ENCODE measurements around the gene PMPCA.

The PMPCA gene, protein sequence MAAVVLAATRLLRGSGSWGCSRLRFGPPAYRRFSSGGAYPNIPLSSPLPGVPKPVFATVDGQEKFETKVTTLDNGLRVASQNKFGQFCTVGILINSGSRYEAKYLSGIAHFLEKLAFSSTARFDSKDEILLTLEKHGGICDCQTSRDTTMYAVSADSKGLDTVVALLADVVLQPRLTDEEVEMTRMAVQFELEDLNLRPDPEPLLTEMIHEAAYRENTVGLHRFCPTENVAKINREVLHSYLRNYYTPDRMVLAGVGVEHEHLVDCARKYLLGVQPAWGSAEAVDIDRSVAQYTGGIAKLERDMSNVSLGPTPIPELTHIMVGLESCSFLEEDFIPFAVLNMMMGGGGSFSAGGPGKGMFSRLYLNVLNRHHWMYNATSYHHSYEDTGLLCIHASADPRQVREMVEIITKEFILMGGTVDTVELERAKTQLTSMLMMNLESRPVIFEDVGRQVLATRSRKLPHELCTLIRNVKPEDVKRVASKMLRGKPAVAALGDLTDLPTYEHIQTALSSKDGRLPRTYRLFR

DNA sequence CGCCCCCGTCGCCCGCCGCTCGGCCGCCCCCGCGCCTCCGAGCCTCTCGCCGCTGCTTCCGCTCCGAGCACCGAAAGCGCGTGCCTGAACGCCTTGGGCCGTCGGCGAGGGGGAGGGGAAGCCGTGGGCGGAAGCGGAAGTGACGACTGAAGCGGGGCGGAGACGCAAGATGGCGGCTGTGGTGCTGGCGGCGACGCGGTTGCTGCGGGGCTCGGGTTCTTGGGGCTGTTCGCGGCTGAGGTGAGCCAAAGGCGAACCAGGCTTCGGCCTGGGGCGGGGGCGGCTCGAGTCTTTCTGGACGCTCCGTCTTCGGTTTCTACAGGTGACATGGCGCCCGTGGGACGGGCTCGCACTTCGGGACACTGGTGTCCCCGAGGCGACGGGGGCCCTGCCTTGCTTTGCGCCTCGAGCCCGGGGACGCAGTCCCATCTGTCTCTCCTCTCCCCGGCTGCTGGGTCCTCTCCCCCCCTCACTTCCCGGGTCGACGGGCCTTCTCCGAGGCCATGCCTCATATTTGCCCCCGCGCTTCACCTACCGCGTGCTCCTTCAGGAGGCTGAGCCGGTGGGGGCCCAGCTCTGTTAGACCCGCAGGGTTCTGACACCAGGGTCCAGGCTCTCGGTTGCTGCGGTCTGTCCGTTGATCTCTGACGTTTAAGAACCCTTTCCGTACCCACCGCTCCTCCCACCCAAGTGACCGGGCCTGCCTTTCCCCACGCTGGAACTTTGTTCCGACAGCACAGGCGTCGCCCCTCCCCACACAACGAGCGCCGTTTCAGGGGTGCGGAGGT lies at the start of gene PMPCA, which contains the start of gene ENTR1:
PMPCA (plus strand) TSS at position 159 of the 788 bp plus-strand sequence; CDS start at position 170, 11 bp downstream.
ENTR1 (minus strand) TSS at position 115 of the 788 bp plus-strand sequence. CDS start 217 bp downstream, outside the sequence.
- FAIRE-seq: no peak

DNA sequence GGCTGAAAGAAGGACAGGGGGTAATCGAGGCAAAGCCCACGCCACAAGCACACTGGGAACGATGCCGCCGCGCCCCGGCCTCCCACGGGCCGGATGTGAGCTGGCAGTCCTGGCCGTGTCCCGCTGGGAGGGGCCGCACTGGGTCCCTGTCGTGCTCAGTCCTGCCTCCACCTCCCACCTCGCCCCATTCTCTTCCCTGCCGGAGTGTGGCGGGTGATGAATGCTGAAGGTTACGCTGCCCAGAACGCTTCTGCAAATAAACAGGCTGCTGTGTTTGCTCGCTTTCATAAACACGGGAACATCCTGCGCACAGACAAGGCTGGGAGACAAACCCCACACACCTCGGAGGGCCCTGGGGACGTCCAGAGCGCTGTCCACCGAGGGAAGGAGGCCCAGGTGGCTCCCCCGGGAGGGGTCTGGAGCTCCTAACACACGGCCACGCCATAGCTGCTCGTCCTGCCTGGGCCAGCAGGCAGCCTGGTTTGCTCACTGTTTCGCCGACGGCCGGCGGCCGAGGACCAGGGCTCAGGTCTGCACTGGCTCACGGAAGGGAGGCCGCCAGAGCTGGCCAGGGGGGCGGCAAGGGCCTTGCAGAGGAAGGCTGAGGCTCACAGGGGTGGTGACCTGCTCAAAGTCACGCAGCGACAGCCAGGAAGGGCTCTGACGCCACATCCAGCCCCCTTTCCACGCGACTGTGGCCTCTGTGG lies 49.3 kb upstream of the PMPCA start:
- FAIRE-seq: no peak

DNA sequence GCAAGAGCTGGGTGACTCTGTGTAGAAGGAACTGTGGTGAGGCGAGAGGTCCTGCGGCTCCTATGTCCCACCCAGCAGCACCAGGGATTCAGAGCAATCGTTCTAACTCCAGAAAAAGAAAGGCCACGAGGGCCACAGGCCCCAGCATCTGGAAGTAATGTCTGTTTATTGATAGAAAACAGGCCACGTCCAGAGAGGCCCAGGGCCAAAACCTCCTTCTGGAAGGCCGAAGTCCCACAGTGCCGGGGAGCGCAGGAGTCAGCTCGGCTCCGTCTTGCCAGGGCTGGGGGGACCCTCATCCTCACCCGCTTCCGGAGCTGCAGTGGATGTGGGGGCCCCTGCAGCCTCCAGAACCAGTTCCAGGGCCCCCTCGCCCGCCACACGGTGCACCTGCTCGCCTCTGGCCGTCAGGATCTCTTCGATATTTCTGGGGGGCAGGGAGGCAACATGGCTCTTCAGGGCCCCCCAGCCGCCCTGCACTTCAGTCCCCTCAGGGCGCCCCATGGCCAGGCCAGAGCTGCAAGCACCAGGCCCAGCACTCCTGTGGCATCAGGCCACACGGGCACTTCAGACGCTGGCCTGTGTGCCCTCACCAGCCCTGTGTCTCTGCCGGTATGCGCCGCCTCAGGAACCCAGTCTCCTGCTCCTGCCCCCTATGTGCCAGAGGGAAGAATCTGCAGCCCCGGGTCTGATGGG lies 48.6 kb upstream of the PMPCA start:
- FAIRE-seq: no peak

DNA sequence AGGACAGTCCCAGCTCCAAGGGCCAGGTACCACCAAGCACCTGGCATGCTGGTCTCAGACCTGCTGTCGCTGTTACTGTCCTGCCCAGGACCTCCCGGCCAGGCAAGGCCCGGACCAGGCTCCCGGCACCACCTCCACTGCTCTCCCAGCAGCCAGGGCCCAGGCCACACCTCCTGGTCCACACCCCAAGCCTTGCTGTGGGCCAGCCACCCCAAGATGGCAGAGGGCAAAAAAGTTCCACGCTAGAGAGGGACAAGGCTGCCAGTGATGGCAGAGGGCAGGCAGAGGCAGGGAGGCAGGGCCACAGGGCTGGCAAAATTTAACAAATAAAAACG lies 48.0 kb upstream of the PMPCA start:
- no peak for FAIRE-seq

DNA sequence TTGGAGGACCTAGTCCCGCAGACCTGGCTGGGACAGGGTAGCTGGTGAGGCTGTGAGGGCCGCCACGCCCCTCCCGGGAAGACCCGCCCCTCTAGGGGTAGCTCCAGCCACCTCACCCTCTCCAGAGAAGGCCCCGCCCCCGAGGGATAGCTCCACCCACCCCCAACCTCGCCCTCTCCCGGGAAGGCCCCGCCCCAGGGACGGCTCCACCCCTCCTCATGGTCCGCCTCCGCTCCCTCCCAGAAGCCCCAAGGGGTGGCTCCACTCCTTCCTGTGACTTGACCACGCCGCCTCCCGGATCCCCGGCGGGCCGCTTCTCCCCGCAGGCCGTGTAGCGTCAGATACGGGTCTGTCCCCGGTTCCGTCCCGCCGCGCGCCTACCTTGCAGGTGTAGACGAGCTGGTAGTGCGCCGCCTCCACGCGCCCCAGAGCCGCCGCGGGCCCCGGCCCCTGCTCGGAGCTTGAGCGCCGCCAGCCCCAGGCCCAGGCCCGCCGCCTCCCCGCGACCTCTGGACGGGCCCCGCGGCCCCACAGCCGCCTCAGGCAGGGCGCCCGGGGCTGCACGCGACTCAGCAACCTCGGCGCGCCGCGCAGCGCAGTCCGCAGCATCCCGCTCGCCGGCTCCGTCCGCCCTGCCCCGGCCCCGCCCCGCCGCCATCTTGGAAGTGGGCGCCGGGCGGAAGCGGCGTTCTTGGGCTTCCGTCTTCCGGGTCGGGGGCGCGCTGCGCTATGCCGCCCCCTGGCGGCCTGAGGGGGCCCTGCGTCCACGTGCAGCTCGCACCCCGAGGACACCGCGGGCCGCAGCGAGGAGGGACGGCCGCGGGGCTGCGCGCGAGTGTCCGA lies 47.1 kb upstream of the PMPCA start, which contains the start of gene DNLZ:
DNLZ (minus strand) TSS at position 639 of the 843 bp plus-strand sequence; CDS start at position 609, 30 bp downstream.
- FAIRE-seq: no peak

DNA sequence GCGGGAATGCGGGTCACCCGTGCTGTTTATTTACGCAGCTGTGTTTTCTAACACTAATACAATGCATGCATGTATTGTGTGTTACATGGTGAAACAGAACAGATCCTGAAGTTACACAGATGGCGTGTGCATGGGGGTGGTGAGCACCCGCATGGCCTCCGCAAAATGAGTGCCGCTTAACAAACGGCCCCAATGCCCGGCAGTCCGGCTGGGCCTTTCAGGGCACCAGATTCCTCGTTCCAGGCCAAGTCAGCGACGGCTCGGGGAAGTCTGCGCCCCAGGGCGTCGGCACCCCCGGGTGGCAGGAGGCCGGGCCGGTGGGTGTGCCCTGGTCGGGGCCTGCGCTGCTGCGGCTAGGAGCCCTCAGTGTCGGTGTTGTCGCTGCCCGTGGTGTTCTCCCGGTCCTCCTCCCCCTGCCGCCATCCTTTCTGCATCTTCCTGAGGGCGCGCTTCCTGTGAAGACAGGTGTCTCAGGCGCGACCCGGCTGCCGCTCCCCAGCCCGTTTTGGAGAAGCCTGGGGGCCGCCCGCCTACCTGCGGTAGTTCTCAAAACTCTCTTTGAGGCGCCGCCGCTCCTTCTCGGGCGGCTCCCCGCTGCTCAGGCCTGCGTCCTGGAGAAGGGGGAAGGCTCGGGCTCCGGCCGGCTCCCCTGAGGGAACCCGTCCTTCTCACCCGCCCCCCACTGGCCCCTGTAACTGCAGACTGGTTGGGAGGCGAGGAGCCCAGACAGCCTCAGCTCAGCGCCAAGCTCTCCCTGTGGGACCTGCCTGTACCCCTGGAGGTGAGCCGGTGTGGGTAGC lies 46.3 kb upstream of the PMPCA start:
- no peak for FAIRE-seq

DNA sequence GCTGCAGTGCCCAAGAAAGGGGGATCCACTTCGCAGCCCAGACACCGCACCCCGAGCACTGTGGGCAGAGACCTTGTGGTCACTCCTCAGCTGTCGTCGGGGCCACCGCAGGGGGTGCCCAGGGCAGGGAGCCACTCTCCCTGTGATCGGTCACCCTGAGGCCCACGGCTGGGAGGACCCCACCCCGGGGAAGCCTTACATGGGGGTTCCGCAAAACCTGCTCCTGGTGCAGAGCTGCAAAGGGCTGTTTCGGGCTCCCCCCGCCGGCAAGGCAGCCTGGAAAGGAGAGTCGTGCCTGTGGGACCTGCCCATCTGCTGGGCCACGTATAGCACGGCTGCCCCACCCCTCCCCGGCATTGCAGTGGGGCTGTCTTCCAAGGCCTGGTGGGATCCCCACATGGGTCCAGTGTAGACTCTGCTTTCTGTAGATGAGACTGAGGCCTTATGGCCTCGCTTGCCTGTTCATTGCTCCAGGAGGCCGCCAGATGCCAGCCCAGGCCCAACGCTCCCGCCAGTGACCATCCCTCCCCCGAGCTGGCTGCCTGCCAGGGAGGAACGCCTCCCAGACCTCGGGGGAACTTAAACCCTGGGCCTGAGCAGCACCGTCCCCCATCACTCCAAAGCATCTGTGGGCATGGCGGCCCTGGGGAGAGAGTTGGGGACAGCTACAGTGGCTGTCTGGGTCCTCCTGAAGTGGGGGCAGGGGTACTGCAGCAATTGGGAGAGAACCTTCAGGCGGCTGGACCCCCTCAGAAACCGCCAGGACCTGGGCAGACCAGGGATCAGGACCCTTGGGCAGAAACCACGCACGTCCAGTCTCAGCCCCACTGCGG lies 45.3 kb upstream of the PMPCA start:
- FAIRE-seq: no peak

DNA sequence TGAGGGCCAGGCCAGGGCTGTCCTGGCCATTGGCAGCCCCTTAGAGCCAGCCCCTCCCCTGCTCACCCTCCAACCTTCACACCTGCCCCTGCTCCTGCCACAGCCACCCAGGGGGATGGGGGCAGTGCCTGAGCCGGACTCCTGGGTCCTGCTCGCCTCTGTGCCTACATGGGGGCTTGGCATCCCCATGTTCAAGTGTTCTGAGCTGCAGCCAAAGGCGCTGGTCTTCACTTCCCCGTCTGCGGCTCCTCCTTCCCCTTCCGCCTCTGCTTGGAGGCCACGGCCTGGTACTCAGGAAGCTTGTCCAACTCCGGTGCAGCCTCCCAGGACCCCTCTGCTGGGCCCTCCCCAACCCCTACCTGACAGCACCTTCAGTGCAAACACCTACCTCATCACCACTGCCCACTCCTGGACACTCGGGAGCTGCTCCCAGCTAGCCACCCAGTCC lies 44.7 kb upstream of the PMPCA start:
- no peak for FAIRE-seq

DNA sequence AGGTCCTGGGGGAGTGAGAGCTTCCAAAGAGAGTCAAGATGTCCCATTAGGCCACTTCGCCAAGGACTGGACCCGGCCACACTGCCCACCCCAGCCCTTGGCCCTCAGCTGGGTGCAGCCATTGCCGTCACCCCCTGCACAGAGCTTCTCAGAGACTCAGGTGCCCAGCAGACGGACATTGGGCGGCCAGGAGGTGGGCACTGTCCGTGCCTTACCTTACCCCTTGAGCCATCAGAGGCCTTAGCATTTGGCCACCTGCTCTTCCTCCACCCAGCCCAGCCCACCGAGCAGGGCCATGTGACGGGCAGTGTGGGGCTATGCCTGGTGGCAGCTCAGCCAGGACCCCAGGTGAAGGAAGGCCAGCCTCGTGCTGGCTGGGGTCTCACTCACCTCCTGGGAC lies 43.6 kb upstream of the PMPCA start:
- no peak for FAIRE-seq

DNA sequence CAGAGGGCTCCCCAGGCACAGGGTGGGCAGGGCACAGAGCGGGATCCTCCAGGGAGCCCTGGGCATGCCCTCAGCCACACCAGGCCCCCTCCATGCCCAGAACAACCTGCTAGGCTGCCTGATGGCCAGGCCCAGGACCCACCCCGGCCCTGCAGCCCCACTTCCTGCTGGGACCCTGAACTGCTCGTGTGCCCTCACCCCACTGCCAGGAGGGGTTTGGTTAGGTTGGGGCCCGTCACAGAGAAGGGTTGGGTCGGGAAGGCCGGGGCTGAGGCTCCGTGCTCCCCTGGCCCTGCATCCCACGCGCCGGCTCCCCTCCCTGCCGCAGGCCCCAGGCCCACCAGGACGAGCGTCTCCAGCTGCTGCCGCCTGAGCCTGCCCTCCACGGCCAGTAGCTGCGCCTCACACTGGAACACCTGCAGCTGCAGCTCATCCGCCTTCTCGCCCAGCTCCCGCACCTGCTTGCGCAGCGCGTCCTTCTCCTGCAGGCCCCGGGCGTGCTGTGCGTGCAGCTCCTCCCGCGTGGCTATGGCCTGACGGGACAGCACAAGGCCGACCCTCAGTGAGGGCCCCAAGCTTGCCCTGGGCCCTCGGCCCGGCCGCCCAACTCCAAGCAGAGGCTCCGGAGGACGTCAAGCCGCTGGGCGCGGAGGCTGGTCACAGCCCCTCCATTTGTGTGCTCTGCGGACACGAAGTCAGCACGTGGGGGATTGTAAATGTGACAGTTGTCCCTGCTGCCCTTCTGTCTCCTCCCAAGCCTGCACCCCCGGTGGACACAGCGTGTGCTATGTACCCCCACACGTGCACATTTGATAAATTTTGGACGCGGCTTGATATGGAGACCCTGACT lies 42.9 kb upstream of the PMPCA start:
- no peak for FAIRE-seq

DNA sequence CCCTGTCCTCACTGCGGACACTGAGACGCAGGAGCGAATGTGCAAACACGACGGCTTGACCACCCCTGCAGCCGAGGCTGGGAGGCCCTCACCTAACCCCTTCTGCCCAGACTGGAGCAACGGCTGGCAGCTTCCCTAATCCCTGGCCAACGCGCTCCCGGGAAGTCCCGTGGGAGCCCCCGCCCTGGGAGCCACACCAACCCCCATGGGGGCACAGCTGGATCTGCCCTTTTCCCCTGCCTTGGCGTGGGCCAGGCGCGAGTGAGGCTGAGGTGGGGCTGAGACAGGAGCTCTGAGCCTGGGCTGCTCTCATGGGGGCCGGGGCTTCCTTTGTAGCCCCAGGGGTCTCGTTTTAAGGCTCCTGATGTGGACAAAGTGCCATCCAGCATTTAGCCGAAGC lies 42.3 kb upstream of the PMPCA start:
- no peak for FAIRE-seq

DNA sequence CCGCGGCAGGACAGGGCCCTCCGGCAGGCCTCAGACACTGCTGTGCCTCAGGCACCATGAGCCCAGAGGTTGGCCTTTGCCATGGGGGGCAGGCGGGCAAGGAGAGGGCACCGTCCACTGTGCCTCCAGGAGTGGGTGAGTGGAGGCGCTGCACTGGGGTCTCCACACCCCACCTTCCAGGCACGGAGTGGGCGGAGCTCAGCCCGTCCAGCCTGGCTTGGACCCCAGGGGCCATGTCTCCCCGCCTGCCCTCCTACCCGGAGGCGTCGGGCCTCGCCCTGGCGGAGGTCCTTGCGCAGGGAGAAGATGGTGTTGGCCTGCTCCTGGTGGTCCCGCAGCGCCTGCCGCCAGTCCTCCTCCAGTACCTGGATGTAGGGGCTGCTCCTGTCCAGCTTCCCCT lies 40.4 kb upstream of the PMPCA start:
- FAIRE-seq: no peak

DNA sequence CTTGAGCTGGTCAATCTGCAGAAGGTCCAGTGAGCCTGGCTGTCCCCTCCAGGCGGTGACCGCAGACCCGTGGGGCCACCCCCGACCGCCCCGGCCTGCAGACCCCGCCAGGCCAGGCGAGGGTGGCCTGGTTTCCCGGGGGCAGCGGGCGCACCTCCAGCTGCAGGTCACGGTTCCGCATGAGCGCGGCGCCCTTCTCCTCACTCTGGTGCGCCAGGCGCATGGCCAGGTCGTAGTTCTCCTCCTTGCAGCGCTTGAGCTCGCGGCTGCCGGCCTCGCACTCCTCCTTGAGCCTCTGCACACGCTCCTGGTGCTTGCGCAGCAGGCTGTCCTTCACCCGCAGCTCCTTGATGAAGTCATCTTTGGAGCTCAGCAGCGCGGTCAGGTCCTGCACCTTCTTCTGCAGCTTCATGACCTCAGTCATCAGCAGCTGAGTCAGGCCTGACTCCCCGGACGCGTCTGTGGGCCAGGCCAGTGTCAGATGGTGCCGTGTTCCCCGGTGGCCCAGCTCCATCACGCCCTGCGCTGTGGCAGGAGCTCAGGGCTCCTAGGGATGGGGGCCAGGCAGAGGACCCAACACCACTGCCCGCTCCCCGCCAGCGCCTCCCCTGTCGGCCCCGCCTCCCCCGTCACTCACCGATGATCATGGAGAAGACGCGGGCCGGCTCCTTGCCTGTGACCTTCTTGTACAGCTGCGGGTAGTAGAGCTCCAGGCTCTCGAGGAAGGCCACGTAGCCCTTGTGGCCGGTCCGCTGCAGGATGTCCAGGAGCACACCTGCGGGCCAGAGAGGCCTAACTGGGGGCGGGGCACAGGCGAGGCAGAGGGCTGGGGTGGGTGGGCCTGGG lies 39.5 kb upstream of the PMPCA start:
- FAIRE-seq: no peak

DNA sequence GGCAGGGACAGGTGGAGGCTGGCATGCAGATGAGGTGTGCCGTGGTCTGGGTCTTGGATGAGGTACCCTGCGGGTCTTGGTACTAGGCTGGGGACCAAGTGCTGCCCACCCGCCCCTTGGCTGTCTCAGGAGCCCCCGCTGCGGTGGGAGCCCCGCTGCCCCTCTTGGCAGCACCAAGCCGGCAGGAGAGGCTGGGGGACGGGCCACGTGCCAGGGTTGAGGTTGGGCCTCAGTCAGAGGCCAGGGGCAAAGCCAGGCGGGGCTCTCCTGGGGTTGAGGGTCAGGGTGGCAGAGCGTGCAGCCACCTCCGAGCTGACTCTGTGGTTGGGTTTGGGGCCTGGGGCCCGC lies 39.0 kb upstream of the PMPCA start:
- no peak for FAIRE-seq

DNA sequence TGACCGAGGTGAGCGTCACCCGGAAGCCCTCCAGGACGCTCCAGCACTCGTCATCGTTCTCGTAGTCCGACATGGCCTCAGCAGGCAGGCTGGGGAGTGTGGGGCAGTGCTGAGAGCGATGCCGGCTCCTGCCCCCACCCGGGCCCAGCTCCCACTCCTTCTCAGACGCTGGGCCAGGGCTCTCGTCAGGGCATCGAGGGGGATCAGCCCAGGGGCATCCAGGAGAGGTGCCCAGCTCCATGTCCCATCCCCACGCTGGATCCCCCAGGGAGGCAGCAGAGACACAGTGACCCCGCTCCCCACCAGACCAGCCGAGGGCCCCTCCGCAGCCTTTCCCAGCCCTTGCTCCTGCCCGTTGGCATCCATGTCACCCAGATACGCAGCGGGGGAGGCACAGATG lies 38.5 kb upstream of the PMPCA start:
- no peak for FAIRE-seq

DNA sequence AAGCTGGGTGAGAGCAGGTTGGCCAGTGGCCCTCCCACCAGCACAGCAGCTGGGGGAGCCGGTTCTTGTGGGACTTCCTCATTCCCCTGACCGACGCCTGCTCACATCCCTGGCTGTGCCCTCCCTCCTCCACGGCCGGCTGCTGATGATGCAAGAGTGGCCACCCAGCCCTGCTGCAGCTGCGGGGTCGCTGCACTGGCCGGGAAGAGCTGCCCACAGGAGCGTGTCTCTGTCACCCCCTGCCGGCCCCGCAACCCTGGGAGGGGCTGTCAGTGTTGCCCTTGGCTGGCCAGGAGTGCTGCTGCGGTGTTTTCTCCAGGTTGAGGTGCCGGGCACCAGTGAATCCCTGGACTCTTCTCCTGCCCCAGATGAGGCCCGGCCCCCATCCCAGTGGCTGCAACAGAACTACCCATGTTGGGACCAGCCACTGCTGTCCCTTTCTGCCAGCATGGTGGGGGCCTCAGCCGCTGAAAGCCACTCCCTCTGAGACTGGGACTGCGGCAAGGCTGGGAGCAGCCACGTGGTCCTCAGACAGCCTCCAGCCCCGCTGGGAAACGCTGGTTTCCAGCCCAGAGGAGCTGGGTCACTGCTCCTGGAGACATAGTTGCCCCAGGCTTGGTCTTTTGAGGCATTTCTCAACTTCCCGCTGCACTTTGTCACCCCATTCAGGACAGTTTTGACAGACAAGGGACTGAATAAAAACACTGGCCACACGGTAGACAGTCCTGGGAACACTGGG lies 37.7 kb upstream of the PMPCA start:
- FAIRE-seq: no peak
